ENCODE results near the gene ACTL10. TPM values are rescaled to one million over a fixed set of nuclear protein-coding genes. Genes with fewer than 3 reads are reported as not detected.
A peak's percentile ranks its signal among the peaks of the same experiment; 100 is the strongest.

ACTL10 gene
- total and polyA plus RNA-seq, 2 of the 13 experiments (the other 11 are each of a cell fraction or from before 2014, with no cell fraction given) = not detected

DNA sequence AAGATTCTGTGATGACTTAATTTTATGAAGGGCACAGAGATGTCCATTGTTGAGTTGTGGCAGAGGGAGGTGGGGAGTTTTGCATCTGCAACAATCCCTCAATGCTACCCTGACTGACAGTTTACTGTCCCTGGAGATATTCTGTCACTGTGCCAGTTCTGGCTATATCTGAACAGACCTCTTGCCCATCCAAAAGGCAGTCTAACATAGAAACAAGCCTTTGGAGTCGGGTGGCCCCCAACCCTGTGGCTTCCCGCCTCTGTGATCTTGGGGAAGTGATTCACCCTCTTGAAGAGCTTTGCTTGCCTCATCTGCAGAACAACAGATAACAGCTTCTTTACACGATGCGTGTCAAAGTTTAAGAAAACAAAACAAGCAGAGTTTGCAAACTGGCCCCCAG lies 23.2 kb downstream of the ACTL10 start (continued):
- 0 out of 2 replicates have a peak, but pooled peaks have one; percentile 40 for TF ChIP-seq MEF2D (CRISPR knock-in tag; IDR thresholded peaks at IDR 0.05)
- TF ChIP-seq HMG20A (CRISPR knock-in tag; IDR thresholded peaks at IDR 0.05; ENCODE audit: borderline replicate concordance) = peak; percentile 25; the same call in 1 of the 2 replicates
- TF ChIP-seq TRIM24 (CRISPR knock-in tag; IDR thresholded peaks at IDR 0.05) = no peak
- TF ChIP-seq PPARG (CRISPR knock-in tag; conservative IDR thresholded peaks at IDR 0.05) = peak; percentile 90
- TF ChIP-seq CREB1 (IDR thresholded peaks at IDR 0.05) = no peak
- no peak for TF ChIP-seq CREB1 (CRISPR knock-in tag; IDR thresholded peaks at IDR 0.05)
- TF ChIP-seq HOXA7 (CRISPR knock-in tag; IDR thresholded peaks at IDR 0.05) = no peak
- peak; percentile 73; the same call in 1 of the 2 replicates for TF ChIP-seq ETV5 (CRISPR knock-in tag; IDR thresholded peaks at IDR 0.05; ENCODE audit: borderline replicate concordance)
- TF ChIP-seq SIX1 (CRISPR knock-in tag; IDR thresholded peaks at IDR 0.05; ENCODE audit: borderline replicate concordance) = no peak
- TF ChIP-seq, protein P1, sequence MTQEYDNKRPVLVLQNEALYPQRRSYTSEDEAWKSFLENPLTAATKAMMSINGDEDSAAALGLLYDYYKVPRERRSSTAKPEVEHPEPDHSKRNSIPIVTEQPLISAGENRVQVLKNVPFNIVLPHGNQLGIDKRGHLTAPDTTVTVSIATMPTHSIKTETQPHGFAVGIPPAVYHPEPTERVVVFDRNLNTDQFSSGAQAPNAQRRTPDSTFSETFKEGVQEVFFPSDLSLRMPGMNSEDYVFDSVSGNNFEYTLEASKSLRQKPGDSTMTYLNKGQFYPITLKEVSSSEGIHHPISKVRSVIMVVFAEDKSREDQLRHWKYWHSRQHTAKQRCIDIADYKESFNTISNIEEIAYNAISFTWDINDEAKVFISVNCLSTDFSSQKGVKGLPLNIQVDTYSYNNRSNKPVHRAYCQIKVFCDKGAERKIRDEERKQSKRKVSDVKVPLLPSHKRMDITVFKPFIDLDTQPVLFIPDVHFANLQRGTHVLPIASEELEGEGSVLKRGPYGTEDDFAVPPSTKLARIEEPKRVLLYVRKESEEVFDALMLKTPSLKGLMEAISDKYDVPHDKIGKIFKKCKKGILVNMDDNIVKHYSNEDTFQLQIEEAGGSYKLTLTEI (CRISPR knock-in tag; conservative IDR thresholded peaks at IDR 0.05) = no peak
- TF ChIP-seq NPAS2 (CRISPR knock-in tag; IDR thresholded peaks at IDR 0.05; ENCODE audit: borderline replicate concordance) = no peak
- TF ChIP-seq ZNF124 (CRISPR knock-in tag; IDR thresholded peaks at IDR 0.05) = no peak
- TF ChIP-seq, protein P2, sequence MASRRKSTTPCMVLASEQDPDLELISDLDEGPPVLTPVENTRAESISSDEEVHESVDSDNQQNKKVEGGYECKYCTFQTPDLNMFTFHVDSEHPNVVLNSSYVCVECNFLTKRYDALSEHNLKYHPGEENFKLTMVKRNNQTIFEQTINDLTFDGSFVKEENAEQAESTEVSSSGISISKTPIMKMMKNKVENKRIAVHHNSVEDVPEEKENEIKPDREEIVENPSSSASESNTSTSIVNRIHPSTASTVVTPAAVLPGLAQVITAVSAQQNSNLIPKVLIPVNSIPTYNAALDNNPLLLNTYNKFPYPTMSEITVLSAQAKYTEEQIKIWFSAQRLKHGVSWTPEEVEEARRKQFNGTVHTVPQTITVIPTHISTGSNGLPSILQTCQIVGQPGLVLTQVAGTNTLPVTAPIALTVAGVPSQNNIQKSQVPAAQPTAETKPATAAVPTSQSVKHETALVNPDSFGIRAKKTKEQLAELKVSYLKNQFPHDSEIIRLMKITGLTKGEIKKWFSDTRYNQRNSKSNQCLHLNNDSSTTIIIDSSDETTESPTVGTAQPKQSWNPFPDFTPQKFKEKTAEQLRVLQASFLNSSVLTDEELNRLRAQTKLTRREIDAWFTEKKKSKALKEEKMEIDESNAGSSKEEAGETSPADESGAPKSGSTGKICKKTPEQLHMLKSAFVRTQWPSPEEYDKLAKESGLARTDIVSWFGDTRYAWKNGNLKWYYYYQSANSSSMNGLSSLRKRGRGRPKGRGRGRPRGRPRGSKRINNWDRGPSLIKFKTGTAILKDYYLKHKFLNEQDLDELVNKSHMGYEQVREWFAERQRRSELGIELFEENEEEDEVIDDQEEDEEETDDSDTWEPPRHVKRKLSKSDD (CRISPR knock-in tag; IDR thresholded peaks at IDR 0.05; ENCODE audit: low read depth) = no peak
- 0 out of 2 replicates have a peak, but pooled peaks have one; percentile 26 for TF ChIP-seq NR2F6 (IDR thresholded peaks at IDR 0.05)
- TF ChIP-seq NR2F6 (CRISPR knock-in tag; IDR thresholded peaks at IDR 0.05) = no peak
- no peak for TF ChIP-seq GZF1 (CRISPR knock-in tag; IDR thresholded peaks at IDR 0.05)
- peak; percentile 60; the same call in 1 of the 2 replicates for TF ChIP-seq JUND (CRISPR knock-in tag; IDR thresholded peaks at IDR 0.05)
- no peak for TF ChIP-seq KLF9 (CRISPR knock-in tag; IDR thresholded peaks at IDR 0.05; ENCODE audit: low read depth)
- TF ChIP-seq PRPF4 (IDR thresholded peaks at IDR 0.05; ENCODE audit: low read depth, low read length, poor library complexity, severe bottlenecking) = no peak
- TF ChIP-seq KMT2A (CRISPR knock-in tag; IDR thresholded peaks at IDR 0.05) = 0 out of 2 replicates have a peak, but pooled peaks have one; percentile 9
- TF ChIP-seq YEATS2 (CRISPR knock-in tag; IDR thresholded peaks at IDR 0.05; ENCODE audit: borderline replicate concordance) = no peak
- TF ChIP-seq, protein P3, sequence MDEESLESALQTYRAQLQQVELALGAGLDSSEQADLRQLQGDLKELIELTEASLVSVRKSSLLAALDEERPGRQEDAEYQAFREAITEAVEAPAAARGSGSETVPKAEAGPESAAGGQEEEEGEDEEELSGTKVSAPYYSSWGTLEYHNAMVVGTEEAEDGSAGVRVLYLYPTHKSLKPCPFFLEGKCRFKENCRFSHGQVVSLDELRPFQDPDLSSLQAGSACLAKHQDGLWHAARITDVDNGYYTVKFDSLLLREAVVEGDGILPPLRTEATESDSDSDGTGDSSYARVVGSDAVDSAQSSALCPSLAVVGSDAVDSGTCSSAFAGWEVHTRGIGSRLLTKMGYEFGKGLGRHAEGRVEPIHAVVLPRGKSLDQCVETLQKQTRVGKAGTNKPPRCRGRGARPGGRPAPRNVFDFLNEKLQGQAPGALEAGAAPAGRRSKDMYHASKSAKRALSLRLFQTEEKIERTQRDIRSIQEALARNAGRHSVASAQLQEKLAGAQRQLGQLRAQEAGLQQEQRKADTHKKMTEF (CRISPR knock-in tag; IDR thresholded peaks at IDR 0.05) = peak; percentile 51
- TF ChIP-seq, protein P4, sequence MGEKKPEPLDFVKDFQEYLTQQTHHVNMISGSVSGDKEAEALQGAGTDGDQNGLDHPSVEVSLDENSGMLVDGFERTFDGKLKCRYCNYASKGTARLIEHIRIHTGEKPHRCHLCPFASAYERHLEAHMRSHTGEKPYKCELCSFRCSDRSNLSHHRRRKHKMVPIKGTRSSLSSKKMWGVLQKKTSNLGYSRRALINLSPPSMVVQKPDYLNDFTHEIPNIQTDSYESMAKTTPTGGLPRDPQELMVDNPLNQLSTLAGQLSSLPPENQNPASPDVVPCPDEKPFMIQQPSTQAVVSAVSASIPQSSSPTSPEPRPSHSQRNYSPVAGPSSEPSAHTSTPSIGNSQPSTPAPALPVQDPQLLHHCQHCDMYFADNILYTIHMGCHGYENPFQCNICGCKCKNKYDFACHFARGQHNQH (CRISPR knock-in tag; IDR thresholded peaks at IDR 0.05) = 0 out of 2 replicates have a peak, but pooled peaks have one; percentile 16
- 0 out of 2 replicates have a peak, but pooled peaks have one; percentile 41 for TF ChIP-seq SOX5 (CRISPR knock-in tag; IDR thresholded peaks at IDR 0.05; ENCODE audit: borderline replicate concordance)
- TF ChIP-seq ZNF451 (CRISPR knock-in tag; IDR thresholded peaks at IDR 0.05) = no peak
- TF ChIP-seq ZBTB7B (CRISPR knock-in tag; IDR thresholded peaks at IDR 0.05) = no peak
- TF ChIP-seq ZNF430 (CRISPR knock-in tag; IDR thresholded peaks at IDR 0.05) = peak; percentile 16; the same call in 1 of the 2 replicates
- no peak for TF ChIP-seq MTF1 (CRISPR knock-in tag; IDR thresholded peaks at IDR 0.05)
